Stimulated activated naive CD8-positive, alpha-beta T cell treated with anti-CD3 and anti-CD28 coated beads, Interleukin-15, amount 100 ng/mL, for 72 hours (primary cell): Measurements from ENCODE around the gene SNAP47.

Source experiments
- ATAC-seq: fragments of 150-1000 bp; cut with Tn5 transposase; 2 replicates; pipeline ENCODE4 v1.10.0; 2021; ENCODE audit warnings: mild to moderate bottlenecking, moderate library complexity
- DNase-seq, 2 donors: peaks; one replicate each; pipeline ENCODE4 v3.0.0; 2021 to 2022
- H3K27ac Mint-ChIP-seq, 2 donors: one replicate each; pipeline ENCODE4 v1.8.0; 2022; ENCODE audit warnings: mild to moderate bottlenecking in 2 of 2, mixed read lengths in 2 of 2, moderate library complexity in 2 of 2
- H3K27me3 Mint-ChIP-seq: one replicate; pipeline ENCODE4 v1.8.0; 2022; ENCODE audit warnings: mixed read lengths
- H3K4me1 Mint-ChIP-seq: one replicate; pipeline ENCODE4 v1.8.0; 2022; ENCODE audit warnings: mild to moderate bottlenecking, mixed read lengths
- H3K4me3 Mint-ChIP-seq, 2 donors: one replicate each; pipeline ENCODE4 v1.8.0; 2022; ENCODE audit warnings: mild to moderate bottlenecking in 2 of 2, mixed read lengths in 2 of 2, moderate library complexity in 1 of 2
- H3K9me3 Mint-ChIP-seq, 2 donors: one replicate each; pipeline ENCODE4 v1.8.0; 2022; ENCODE audit warnings: mixed read lengths in 2 of 2

The SNAP47 gene

DNA sequence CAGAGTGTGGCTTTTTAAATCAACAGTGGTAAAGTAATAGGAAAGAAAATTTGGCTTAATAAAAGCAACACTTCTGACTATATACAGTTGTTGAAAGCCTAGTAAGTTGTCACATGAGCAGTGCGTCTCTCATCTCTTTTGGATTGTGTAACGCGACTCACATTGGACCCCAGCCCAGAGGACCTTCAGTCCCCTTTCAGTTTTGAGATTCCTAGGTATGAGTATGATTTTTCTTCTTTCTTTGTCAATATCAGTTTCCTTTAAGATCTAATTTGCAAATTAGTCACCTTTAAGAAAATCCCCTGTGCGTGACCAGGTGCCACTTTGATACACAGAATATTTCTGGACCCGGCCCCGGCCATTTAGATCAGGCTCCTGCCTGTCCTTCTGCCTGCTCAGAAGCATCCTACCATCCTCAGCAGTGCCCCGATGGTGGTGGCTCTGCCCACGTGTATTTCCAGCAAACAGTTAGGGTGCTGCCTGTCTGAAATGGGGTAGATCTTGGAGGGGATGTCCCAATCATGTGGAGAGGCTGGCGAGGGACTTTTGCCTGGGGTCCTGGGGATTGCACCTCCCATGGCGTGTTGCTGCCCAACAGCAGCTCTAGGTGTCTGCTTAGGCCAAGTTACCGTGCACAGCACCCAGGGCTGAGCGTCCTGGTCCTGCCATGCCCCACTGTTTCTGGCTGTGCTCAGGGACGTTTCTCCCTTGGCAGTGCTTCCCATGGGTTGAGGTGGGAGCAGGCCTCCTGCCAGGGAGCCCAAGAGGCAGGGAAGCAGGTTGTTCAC, 21.1 kb downstream of the SNAP47 start:
- Mint-ChIP-seq H3K4me1 (peaks cover 38% of the 10 kb centered on the region), H3K9me3 (no peaks in the 10 kb centered on the region), H3K27me3 (no peaks in the 10 kb centered on the region), H3K4me3 (no peak overlapping the region), H3K27ac (no peak overlapping the region)
- peak in 1 of 2 donors; percentile 33 for DNase-seq
- ATAC-seq = peak; percentile 69

DNA sequence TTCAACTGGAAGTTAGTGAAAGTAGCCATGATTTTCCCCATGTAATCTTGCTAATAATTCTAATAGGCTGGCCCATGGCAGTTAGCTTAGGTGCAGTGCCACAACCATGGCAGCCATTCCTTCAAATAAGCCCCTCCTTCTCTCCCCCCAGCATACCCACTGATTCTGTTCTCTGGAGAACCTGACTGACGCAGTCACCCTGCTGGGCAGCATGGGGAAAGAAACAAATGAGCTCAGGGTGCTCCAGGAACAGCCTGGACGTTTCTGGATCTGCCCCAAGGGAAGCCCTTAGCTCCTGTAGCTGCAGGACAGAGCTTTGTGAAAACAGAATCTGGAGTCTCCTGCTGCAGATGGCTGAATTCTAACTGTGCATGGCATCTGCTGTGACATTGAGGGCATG, 22.5 kb downstream of the SNAP47 start:
- no peaks in the 10 kb centered on the region for H3K9me3 Mint-ChIP-seq
- H3K4me1 Mint-ChIP-seq = peaks cover 52% of the 10 kb centered on the region
- no peaks in the 10 kb centered on the region for H3K27me3 Mint-ChIP-seq
- H3K4me3 Mint-ChIP-seq = no peak overlapping the region
- H3K27ac Mint-ChIP-seq = no peak overlapping the region
- DNase-seq (no peak), ATAC-seq (no peak)

DNA sequence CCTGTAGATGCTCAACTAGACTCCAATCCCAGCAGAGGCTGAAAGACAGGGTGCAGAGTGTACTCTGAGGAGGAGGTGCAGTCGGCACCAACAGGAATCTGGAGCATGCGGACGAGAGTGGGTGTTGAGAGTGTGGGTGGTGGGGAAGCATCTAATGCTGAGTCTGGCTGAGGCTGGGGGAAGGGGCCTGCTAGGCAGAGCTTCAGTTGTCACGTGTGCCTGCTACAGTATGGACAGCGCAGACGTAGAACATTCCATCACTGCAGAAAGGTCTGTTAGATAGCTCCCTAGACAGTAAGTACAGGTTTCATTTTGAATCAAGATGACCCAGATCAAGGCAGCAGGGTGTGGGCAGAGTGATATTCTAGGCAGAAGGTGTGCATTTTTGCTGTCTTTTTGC, 23.1 kb downstream of the SNAP47 start:
- H3K27me3 Mint-ChIP-seq = no peaks in the 10 kb centered on the region
- H3K27ac Mint-ChIP-seq = no peak overlapping the region
- ATAC-seq (peak; percentile 16), DNase-seq (no peak)
- H3K4me3 Mint-ChIP-seq = no peak overlapping the region
- H3K4me1 Mint-ChIP-seq = peaks cover 58% of the 10 kb centered on the region
- H3K9me3 Mint-ChIP-seq = no peaks in the 10 kb centered on the region

- Mint-ChIP-seq H3K4me1 (peaks cover 71% of the 10 kb centered on the region), H3K27me3 (no peaks in the 10 kb centered on the region), H3K9me3 (no peaks in the 10 kb centered on the region), H3K27ac (no peak overlapping the region), H3K4me3 (no peak overlapping the region)
- DNase-seq (no peak), ATAC-seq (peak; percentile 41)
Observed at GRCh38 chr1:227759341-227760300, 24.4 kb downstream of the SNAP47 start.

GRCh38 chr1:227760377-227760776, 25.1 kb downstream of the SNAP47 start:
- Mint-ChIP-seq H3K27me3 (no peaks in the 10 kb centered on the region), H3K9me3 (no peaks in the 10 kb centered on the region), H3K4me3 (no peak overlapping the region), H3K27ac (no peak overlapping the region), H3K4me1 (peaks cover 78% of the 10 kb centered on the region)
- ATAC-seq = no peak
- no peak for DNase-seq

GRCh38 chr1:227761621-227762230, 26.5 kb downstream of the SNAP47 start:
- no peaks in the 10 kb centered on the region for H3K9me3 Mint-ChIP-seq
- peaks cover 85% of the 10 kb centered on the region for H3K4me1 Mint-ChIP-seq
- H3K27ac Mint-ChIP-seq = no peak overlapping the region
- ATAC-seq = no peak
- H3K27me3 Mint-ChIP-seq = no peaks in the 10 kb centered on the region
- no peak for DNase-seq
- peak overlapping the region in 1 of 2 donors; percentile 14 for H3K4me3 Mint-ChIP-seq

GRCh38 chr1:227762231-227762911, 27.1 kb downstream of the SNAP47 start:
- Mint-ChIP-seq H3K27ac (peak overlapping the region in 1 of 2 donors; percentile 27), H3K4me3 (peak overlapping the region in 1 of 2 donors; percentile 41), H3K9me3 (no peaks in the 10 kb centered on the region), H3K4me1 (peaks cover 91% of the 10 kb centered on the region), H3K27me3 (no peaks in the 10 kb centered on the region)
- ATAC-seq = peak; percentile 59
- peak; percentile 78 to 84 for DNase-seq

DNA sequence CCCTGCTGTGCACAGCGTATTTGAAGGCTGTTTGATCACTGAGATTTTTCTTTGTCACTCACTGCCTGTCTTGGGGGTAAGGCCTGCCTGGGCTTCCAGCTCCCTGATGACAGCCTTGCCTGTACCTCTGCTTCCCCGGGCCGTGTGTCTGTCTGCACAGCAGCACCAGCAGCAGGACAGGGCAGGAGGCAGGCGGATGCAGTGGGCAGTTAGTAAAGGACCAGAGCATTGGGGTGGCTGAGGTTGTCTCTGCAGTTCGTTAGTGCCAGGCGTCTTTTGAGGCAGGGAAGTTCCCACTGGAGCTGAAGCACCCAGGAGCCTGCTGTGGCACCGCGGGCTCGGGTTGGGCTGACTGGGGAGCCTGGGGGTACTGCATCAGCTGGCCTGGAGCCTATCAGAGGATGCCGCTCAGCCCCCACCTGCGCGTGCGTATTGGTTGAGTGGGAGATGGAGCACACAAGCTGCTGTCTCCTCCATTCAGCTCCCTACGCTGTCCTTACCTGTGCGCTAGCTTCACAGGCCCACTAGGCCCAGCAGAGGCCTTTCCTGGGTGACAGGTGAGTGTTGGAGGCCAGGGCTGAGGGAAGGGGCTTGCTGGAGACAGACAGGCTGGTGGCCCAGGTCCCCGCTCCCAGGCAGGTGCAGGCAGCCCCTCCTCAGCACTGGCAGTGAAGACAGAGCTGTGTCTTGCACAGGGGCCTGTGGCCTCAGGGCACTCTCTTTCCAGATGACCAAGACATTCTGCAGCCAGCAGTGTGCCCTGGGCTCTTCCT, 28.2 kb downstream of the SNAP47 start:
- DNase-seq = no peak
- Mint-ChIP-seq H3K27me3 (no peaks in the 10 kb centered on the region), H3K4me1 (peaks cover 82% of the 10 kb centered on the region), H3K9me3 (no peaks in the 10 kb centered on the region), H3K27ac (no peak overlapping the region), H3K4me3 (no peak overlapping the region)
- no peak for ATAC-seq

GRCh38 chr1:227764019-227764391, 28.8 kb downstream of the SNAP47 start:
- H3K4me1 Mint-ChIP-seq = peaks cover 79% of the 10 kb centered on the region
- no peak for DNase-seq
- peak overlapping the region in 1 of 2 donors; percentile 13 for H3K4me3 Mint-ChIP-seq

GRCh38 chr1:227765261-227766014, 30.2 kb downstream of the SNAP47 start:
- Mint-ChIP-seq H3K4me3 (peak overlapping the region in 1 of 2 donors; percentile 73), H3K27me3 (no peaks in the 10 kb centered on the region), H3K9me3 (no peaks in the 10 kb centered on the region), H3K4me1 (peaks cover 72% of the 10 kb centered on the region), H3K27ac (peak overlapping the region in 1 of 2 donors; percentile 84)
- ATAC-seq (no peak), DNase-seq (no peak)

More at GRCh38 chr1:227764019-227764391, 28.8 kb downstream of the SNAP47 start:
- Mint-ChIP-seq H3K9me3 (no peaks in the 10 kb centered on the region), H3K27me3 (no peaks in the 10 kb centered on the region), H3K27ac (no peak overlapping the region)
- ATAC-seq = no peak

DNA sequence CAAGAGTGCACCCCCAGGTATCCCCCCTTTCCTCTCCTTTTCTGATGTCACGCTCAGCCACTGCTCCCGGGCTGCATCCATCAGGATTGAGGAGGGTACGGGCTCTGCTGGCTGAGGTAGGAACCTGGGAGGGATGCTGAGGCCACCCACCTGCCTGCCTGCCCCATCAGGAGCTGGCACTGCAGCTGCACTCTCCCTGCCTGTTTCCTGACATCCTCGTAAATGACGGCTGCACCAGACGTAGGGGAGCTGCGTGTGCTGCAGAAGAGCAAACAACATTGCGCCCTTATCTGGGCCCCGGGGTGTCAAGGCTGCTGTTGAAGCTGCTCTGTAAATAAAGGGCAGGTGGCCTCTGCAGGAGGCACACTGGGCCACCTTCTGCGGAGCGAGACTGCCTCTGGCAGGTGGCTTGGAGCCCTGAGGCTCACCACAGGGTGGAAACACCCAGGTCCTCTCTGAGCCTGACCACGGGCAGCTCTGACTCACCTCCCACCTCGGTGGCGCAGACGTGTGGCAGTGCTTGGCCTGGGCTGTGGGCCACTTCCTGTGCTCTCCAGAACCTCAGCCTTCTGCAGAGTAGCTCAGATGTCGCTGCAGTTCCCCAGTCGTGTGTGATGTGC, 30.9 kb downstream of the SNAP47 start:
- Mint-ChIP-seq H3K27me3 (no peaks in the 10 kb centered on the region), H3K9me3 (no peaks in the 10 kb centered on the region), H3K27ac (peak overlapping the region in 1 of 2 donors; percentile 84), H3K4me3 (peak overlapping the region; percentile 17 to 73), H3K4me1 (peaks cover 67% of the 10 kb centered on the region)
- DNase-seq = peak; percentile 80 to 90
- ATAC-seq = peak; percentile 95

GRCh38 chr1:227766653-227767277, 31.5 kb downstream of the SNAP47 start:
- H3K4me3 Mint-ChIP-seq = peak overlapping the region in 1 of 2 donors; percentile 73
- no peaks in the 10 kb centered on the region for H3K27me3 Mint-ChIP-seq
- ATAC-seq (peak; percentile 1), DNase-seq (no peak)
- H3K9me3 Mint-ChIP-seq = no peaks in the 10 kb centered on the region
- peaks cover 67% of the 10 kb centered on the region for H3K4me1 Mint-ChIP-seq
- H3K27ac Mint-ChIP-seq = peak overlapping the region in 1 of 2 donors; percentile 56

DNA sequence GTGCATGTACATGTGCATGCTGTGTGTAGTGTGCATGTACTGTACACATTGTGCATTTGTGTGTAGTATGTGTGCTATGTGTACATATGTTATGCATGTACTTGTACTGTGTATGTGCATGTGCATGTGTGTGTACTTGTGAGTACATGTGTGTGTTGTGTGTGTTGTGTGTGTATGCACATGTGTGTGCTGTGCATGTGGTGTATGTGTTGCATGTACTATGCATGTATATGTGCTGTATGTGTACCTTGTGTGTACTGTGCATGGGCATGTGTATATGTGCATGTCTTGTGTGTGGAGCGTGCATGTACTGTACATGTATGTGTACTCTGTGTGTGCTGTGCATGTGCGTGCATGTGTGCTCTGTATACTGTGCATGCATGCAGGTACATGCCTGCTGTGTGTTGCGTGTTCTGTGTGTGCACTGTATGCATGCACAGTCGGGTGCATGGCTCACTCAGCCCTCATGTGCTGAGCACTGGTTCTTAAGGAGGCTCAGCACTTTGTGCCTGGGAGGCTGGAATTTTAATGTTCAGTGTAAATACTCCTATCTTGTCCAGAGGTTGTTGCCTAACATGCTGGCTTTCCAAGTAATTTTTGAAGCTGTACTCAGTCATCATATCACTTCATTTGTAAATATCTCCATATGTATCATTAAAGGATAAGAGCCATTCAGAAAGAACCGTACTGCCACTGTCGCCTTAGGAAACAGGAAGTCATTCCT, 32.3 kb downstream of the SNAP47 start:
- no peak for ATAC-seq
- Mint-ChIP-seq H3K27me3 (no peaks in the 10 kb centered on the region), H3K4me1 (peaks cover 67% of the 10 kb centered on the region), H3K9me3 (no peaks in the 10 kb centered on the region), H3K4me3 (no peak overlapping the region), H3K27ac (peak overlapping the region in 1 of 2 donors; percentile 56)
- DNase-seq = no peak
